Measurements from ENCODE around the gene GABPB2. TPM values are rescaled to one million over a fixed set of nuclear protein-coding genes. Genes with fewer than 3 reads are reported as not detected.

Gene GABPB2
- total and polyA plus RNA-seq, 2 donors: 8.5 to 18.9 TPM

GRCh38 chr1:151043163-151043562, 27.4 kb upstream of the GABPB2 start:
- DNase-seq (ENCODE audit: low read depth in 6 of 9, low spot score in 9 of 9): no peak
- WGBS: 99% methylated on average over 1 of the region's 1 CpG
- no peak overlapping the region for H3K27ac ChIP-seq (ENCODE audit: low read depth in 1 of 2, low read length in 1 of 2)
- H3K27me3 ChIP-seq (ENCODE audit: control insufficient read depth in 2 of 2, insufficient read depth in 1 of 2, low read length in 1 of 2): peaks cover 0 to 5% of the 10 kb centered on the region in 2 donors
- H3K9me3 ChIP-seq (ENCODE audit: control insufficient read depth in 2 of 2, insufficient read depth in 1 of 2, low read length in 1 of 2): no peaks in the 10 kb centered on the region
- H3K4me3 ChIP-seq (ENCODE audit: low read length in 2 of 2): no peak overlapping the region
- H3K36me3 ChIP-seq (ENCODE audit: control insufficient read depth in 2 of 2, insufficient read depth in 2 of 2, low read length in 1 of 2): peaks cover 0 to 4% of the 10 kb centered on the region in 2 donors
- peaks cover 3 to 9% of the 10 kb centered on the region in 2 donors for H3K4me1 ChIP-seq (ENCODE audit: control insufficient read depth in 2 of 2, insufficient read depth in 2 of 2, low read length in 2 of 2)

- DNase-seq (ENCODE audit: low read depth in 6 of 9, low spot score in 9 of 9): peak in 5 of 9 donors; percentile 27 to 72 (median 53)
- Histone ChIP-seq H3K9me3 (ENCODE audit: control insufficient read depth in 2 of 2, insufficient read depth in 1 of 2, low read length in 1 of 2) (no peaks in the 10 kb centered on the region), H3K27ac (ENCODE audit: low read depth in 1 of 2, low read length in 1 of 2) (peak within 1 kb of the TSS; percentile 38 to 48), H3K27me3 (ENCODE audit: control insufficient read depth in 2 of 2, insufficient read depth in 1 of 2, low read length in 1 of 2) (peaks cover 0 to 5% of the 10 kb centered on the region in 2 donors), H3K36me3 (ENCODE audit: control insufficient read depth in 2 of 2, insufficient read depth in 2 of 2, low read length in 1 of 2) (peaks cover 10 to 27% of the 10 kb centered on the region in 2 donors), H3K4me3 (ENCODE audit: low read length in 2 of 2) (peak within 1 kb of the TSS; percentile 74 to 76), H3K4me1 (ENCODE audit: control insufficient read depth in 2 of 2, insufficient read depth in 2 of 2, low read length in 2 of 2) (peaks cover 7 to 14% of the 10 kb centered on the region in 2 donors)
- WGBS: under 1% methylated on average over 29 of the region's 29 CpGs
These were observed 23.0 kb upstream of the GABPB2 start, which contains the start of gene C1orf56 for GRCh38 chr1:151047591-151047924. TSS of gene C1orf56 (plus strand) at chr1:151047751. CDS start at chr1:151047848, 97 bp downstream.

- peak in 4 of 9 donors; percentile 26 to 74 (median 49) for DNase-seq (ENCODE audit: low read depth in 6 of 9, low spot score in 9 of 9)
- Histone ChIP-seq H3K36me3 (ENCODE audit: control insufficient read depth in 2 of 2, insufficient read depth in 2 of 2, low read length in 1 of 2) (peaks cover 15 to 30% of the 10 kb centered on the region in 2 donors), H3K27me3 (ENCODE audit: control insufficient read depth in 2 of 2, insufficient read depth in 1 of 2, low read length in 1 of 2) (peaks cover 0 to 5% of the 10 kb centered on the region in 2 donors), H3K27ac (ENCODE audit: low read depth in 1 of 2, low read length in 1 of 2) (peak overlapping the region; percentile 38 to 48), H3K9me3 (ENCODE audit: control insufficient read depth in 2 of 2, insufficient read depth in 1 of 2, low read length in 1 of 2) (no peaks in the 10 kb centered on the region), H3K4me1 (ENCODE audit: control insufficient read depth in 2 of 2, insufficient read depth in 2 of 2, low read length in 2 of 2) (peaks cover 7 to 14% of the 10 kb centered on the region in 2 donors), H3K4me3 (ENCODE audit: low read length in 2 of 2) (peak overlapping the region; percentile 74 to 76)
- WGBS: 1% methylated on average over 48 of the region's 48 CpGs
These were observed 22.5 kb upstream of the GABPB2 start for GRCh38 chr1:151047925-151048644.

- 51% methylated on average over 3 of the region's 3 CpGs for WGBS
- no peak for DNase-seq (ENCODE audit: low read depth in 6 of 9, low spot score in 9 of 9)
- peak overlapping the region in 1 of 2 donors; percentile 11 for H3K27ac ChIP-seq (ENCODE audit: low read depth in 1 of 2, low read length in 1 of 2)
These were observed 21.9 kb upstream of the GABPB2 start for GRCh38 chr1:151048645-151049032.

GRCh38 chr1:151049458-151049857, 21.1 kb upstream of the GABPB2 start:
- 96% methylated on average over 5 of the region's 5 CpGs for WGBS

More at GRCh38 chr1:151048645-151049032, 21.9 kb upstream of the GABPB2 start:
- H3K27me3 ChIP-seq (ENCODE audit: control insufficient read depth in 2 of 2, insufficient read depth in 1 of 2, low read length in 1 of 2): peaks cover 0 to 5% of the 10 kb centered on the region in 2 donors
- peaks cover 7 to 14% of the 10 kb centered on the region in 2 donors for H3K4me1 ChIP-seq (ENCODE audit: control insufficient read depth in 2 of 2, insufficient read depth in 2 of 2, low read length in 2 of 2)
- H3K4me3 ChIP-seq (ENCODE audit: low read length in 2 of 2): peak overlapping the region; percentile 74 to 76
- H3K9me3 ChIP-seq (ENCODE audit: control insufficient read depth in 2 of 2, insufficient read depth in 1 of 2, low read length in 1 of 2): no peaks in the 10 kb centered on the region
- H3K36me3 ChIP-seq (ENCODE audit: control insufficient read depth in 2 of 2, insufficient read depth in 2 of 2, low read length in 1 of 2): peaks cover 21 to 35% of the 10 kb centered on the region in 2 donors

GRCh38 chr1:151050051-151050688, 20.4 kb upstream of the GABPB2 start:
- H3K36me3 ChIP-seq (ENCODE audit: control insufficient read depth in 2 of 2, insufficient read depth in 2 of 2, low read length in 1 of 2): peaks cover 35 to 50% of the 10 kb centered on the region in 2 donors

More at GRCh38 chr1:151049458-151049857, 21.1 kb upstream of the GABPB2 start:
- Histone ChIP-seq H3K9me3 (ENCODE audit: control insufficient read depth in 2 of 2, insufficient read depth in 1 of 2, low read length in 1 of 2) (no peaks in the 10 kb centered on the region), H3K27ac (ENCODE audit: low read depth in 1 of 2, low read length in 1 of 2) (no peak overlapping the region), H3K4me3 (ENCODE audit: low read length in 2 of 2) (no peak overlapping the region), H3K36me3 (ENCODE audit: control insufficient read depth in 2 of 2, insufficient read depth in 2 of 2, low read length in 1 of 2) (peaks cover 28 to 43% of the 10 kb centered on the region in 2 donors), H3K27me3 (ENCODE audit: control insufficient read depth in 2 of 2, insufficient read depth in 1 of 2, low read length in 1 of 2) (peaks cover 0 to 5% of the 10 kb centered on the region in 2 donors), H3K4me1 (ENCODE audit: control insufficient read depth in 2 of 2, insufficient read depth in 2 of 2, low read length in 2 of 2) (peaks cover 7 to 14% of the 10 kb centered on the region in 2 donors)
- no peak for DNase-seq (ENCODE audit: low read depth in 6 of 9, low spot score in 9 of 9)

GRCh38 chr1:151051356-151052009, 19.1 kb upstream of the GABPB2 start:
- Histone ChIP-seq H3K36me3 (ENCODE audit: control insufficient read depth in 2 of 2, insufficient read depth in 2 of 2, low read length in 1 of 2) (peaks cover 44 to 63% of the 10 kb centered on the region in 2 donors), H3K27me3 (ENCODE audit: control insufficient read depth in 2 of 2, insufficient read depth in 1 of 2, low read length in 1 of 2) (peaks cover 0 to 5% of the 10 kb centered on the region in 2 donors), H3K9me3 (ENCODE audit: control insufficient read depth in 2 of 2, insufficient read depth in 1 of 2, low read length in 1 of 2) (no peaks in the 10 kb centered on the region), H3K4me3 (ENCODE audit: low read length in 2 of 2) (no peak overlapping the region), H3K4me1 (ENCODE audit: control insufficient read depth in 2 of 2, insufficient read depth in 2 of 2, low read length in 2 of 2) (peaks cover 16 to 30% of the 10 kb centered on the region in 2 donors), H3K27ac (ENCODE audit: low read depth in 1 of 2, low read length in 1 of 2) (no peak overlapping the region)
- 93% methylated on average over 2 of the region's 2 CpGs for WGBS
- no peak for DNase-seq (ENCODE audit: low read depth in 6 of 9, low spot score in 9 of 9)

More at GRCh38 chr1:151050051-151050688, 20.4 kb upstream of the GABPB2 start:
- Histone ChIP-seq H3K27ac (ENCODE audit: low read depth in 1 of 2, low read length in 1 of 2) (no peak overlapping the region), H3K9me3 (ENCODE audit: control insufficient read depth in 2 of 2, insufficient read depth in 1 of 2, low read length in 1 of 2) (no peaks in the 10 kb centered on the region), H3K27me3 (ENCODE audit: control insufficient read depth in 2 of 2, insufficient read depth in 1 of 2, low read length in 1 of 2) (peaks cover 0 to 5% of the 10 kb centered on the region in 2 donors), H3K4me3 (ENCODE audit: low read length in 2 of 2) (no peak overlapping the region), H3K4me1 (ENCODE audit: control insufficient read depth in 2 of 2, insufficient read depth in 2 of 2, low read length in 2 of 2) (peaks cover 7 to 16% of the 10 kb centered on the region in 2 donors)
- DNase-seq (ENCODE audit: low read depth in 6 of 9, low spot score in 9 of 9): no peak
- WGBS: 98% methylated on average over 2 of the region's 2 CpGs

- no peak for DNase-seq (ENCODE audit: low read depth in 6 of 9, low spot score in 9 of 9)
- H3K27me3 ChIP-seq (ENCODE audit: control insufficient read depth in 2 of 2, insufficient read depth in 1 of 2, low read length in 1 of 2): no peaks in the 10 kb centered on the region
- no peak overlapping the region for H3K4me3 ChIP-seq (ENCODE audit: low read length in 2 of 2)
- 96% methylated on average over 4 of the region's 4 CpGs for WGBS
- peaks cover 44 to 62% of the 10 kb centered on the region in 2 donors for H3K36me3 ChIP-seq (ENCODE audit: control insufficient read depth in 2 of 2, insufficient read depth in 2 of 2, low read length in 1 of 2)
- H3K27ac ChIP-seq (ENCODE audit: low read depth in 1 of 2, low read length in 1 of 2): peak overlapping the region in 1 of 2 donors; percentile 86
- no peaks in the 10 kb centered on the region for H3K9me3 ChIP-seq (ENCODE audit: control insufficient read depth in 2 of 2, insufficient read depth in 1 of 2, low read length in 1 of 2)
- peaks cover 18 to 42% of the 10 kb centered on the region in 2 donors for H3K4me1 ChIP-seq (ENCODE audit: control insufficient read depth in 2 of 2, insufficient read depth in 2 of 2, low read length in 2 of 2)
These were observed 15.5 kb upstream of the GABPB2 start for GRCh38 chr1:151054971-151055547.

All from thymus (tissue), 11 donors.